ENCODE measurements around the gene FAM227A.

The FAM227A gene

GRCh38 chr22:38569972-38570778, 86.0 kb downstream of the FAM227A start, which contains the start of gene DMC1:
DMC1 (minus strand) TSS chr22:38570183; CDS start chr22:38568256, 1,927 bp downstream.
- DNase-seq (ENCODE audit: low spot score), result peak; percentile 100
- in situ Hi-C loops (cut with MboI; ENCODE audit: low sequenced_read_pairs, unreplicated experiment), result loop anchor here (10.0 kb wide), 1 partner anchor 515 kb away; the partner anchor contains the start of gene PICK1
- TF ChIP-seq, protein P1, sequence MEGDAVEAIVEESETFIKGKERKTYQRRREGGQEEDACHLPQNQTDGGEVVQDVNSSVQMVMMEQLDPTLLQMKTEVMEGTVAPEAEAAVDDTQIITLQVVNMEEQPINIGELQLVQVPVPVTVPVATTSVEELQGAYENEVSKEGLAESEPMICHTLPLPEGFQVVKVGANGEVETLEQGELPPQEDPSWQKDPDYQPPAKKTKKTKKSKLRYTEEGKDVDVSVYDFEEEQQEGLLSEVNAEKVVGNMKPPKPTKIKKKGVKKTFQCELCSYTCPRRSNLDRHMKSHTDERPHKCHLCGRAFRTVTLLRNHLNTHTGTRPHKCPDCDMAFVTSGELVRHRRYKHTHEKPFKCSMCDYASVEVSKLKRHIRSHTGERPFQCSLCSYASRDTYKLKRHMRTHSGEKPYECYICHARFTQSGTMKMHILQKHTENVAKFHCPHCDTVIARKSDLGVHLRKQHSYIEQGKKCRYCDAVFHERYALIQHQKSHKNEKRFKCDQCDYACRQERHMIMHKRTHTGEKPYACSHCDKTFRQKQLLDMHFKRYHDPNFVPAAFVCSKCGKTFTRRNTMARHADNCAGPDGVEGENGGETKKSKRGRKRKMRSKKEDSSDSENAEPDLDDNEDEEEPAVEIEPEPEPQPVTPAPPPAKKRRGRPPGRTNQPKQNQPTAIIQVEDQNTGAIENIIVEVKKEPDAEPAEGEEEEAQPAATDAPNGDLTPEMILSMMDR (IDR thresholded peaks at IDR 0.05; ENCODE audit: borderline replicate concordance, control extremely low read depth, extremely low read depth, insufficient read depth, missing control alignments), result no peak

GRCh38 chr22:38569181-38569971, 86.8 kb downstream of the FAM227A start:
- DNase-seq (ENCODE audit: low spot score), result no peak
- TF ChIP-seq, protein P1 (IDR thresholded peaks at IDR 0.05; ENCODE audit: borderline replicate concordance, control extremely low read depth, extremely low read depth, insufficient read depth, missing control alignments), result no peak
- in situ Hi-C loops (cut with MboI; ENCODE audit: low sequenced_read_pairs, unreplicated experiment), result no loop called here

DNA sequence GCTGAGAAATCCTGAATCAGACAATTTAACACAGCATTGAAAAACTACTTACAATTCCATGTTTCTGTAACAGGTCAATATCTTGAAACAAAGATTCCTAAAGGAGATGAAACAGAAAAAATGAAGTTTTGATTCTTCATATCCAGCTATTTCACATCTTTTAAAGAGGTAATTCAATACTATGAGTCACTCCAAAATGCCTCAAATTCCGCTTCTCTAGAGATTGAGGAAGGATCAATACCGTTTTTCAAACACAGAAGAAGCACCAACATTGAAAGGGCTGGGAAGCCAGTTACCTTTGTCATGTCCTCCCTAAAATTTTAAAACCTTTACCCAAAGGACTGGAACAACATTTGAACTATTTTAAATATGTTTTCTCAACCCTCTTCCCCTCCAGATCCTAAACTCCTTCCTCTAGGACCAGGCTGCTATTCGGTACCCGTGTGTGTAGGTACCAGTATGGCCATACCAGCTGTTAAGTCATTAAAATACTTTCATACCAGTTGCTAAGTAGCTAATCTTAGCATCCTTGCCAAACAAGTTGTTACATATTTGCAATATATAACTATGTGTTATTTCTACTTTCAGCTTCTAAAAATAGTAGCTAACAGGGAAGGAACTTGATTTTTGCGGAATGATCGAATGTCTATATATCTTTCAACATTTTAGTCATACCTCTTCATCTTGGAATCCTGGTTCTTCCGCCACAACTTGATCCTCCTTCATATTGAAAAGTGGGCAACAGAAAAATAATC, 88.5 kb downstream of the FAM227A start:
- TF ChIP-seq, protein P1 (IDR thresholded peaks at IDR 0.05; ENCODE audit: borderline replicate concordance, control extremely low read depth, extremely low read depth, insufficient read depth, missing control alignments), result no peak
- no peak for DNase-seq (ENCODE audit: low spot score)
- in situ Hi-C loops (cut with MboI; ENCODE audit: low sequenced_read_pairs, unreplicated experiment), result no loop called here

GRCh38 chr22:38566726-38567504, 89.3 kb downstream of the FAM227A start:
- no peak for DNase-seq (ENCODE audit: low spot score)
- in situ Hi-C loops (cut with MboI; ENCODE audit: low sequenced_read_pairs, unreplicated experiment), result no loop called here
- TF ChIP-seq, protein P1 (IDR thresholded peaks at IDR 0.05; ENCODE audit: borderline replicate concordance, control extremely low read depth, extremely low read depth, insufficient read depth, missing control alignments), result no peak

DNA sequence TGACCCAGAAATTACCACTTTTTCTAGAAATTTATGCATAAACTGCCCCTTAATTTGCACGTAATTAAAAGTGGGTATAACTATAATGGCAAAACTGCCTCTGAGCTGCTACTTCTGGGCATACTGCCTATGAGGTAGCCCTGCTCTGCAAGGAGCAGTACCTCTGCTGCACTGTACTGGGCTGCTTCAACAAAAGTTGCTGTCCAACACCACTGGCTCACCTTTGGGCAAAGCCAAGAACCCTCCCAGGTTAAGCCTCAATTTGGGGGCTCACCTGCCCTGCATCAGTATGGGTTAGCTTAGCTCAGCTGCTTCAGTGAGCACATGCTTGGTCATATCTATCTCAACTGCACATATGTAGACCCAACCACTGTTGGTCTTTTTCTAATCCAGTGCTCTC, 90.8 kb downstream of the FAM227A start:
- in situ Hi-C loops (cut with MboI; ENCODE audit: low sequenced_read_pairs, unreplicated experiment), result no loop called here
- TF ChIP-seq, protein P1 (IDR thresholded peaks at IDR 0.05; ENCODE audit: borderline replicate concordance, control extremely low read depth, extremely low read depth, insufficient read depth, missing control alignments), result no peak
- DNase-seq (ENCODE audit: low spot score), result no peak
